Endodermal cell (in vitro differentiated cells): Measurements from ENCODE around the gene PRRC2B. TPM values are rescaled to one million over a fixed set of nuclear protein-coding genes. Genes with fewer than 3 reads are reported as not detected.

Experiments
- DNase-seq: peaks from one replicate; pipeline ENCODE4 v3.0.0-alpha.2; 2017
- H3K27ac ChIP-seq: 2 replicates; pipeline ENCODE4 v1.5.1; 2013; ENCODE audit warnings: mild to moderate bottlenecking, low read depth, low read length, moderate library complexity
- H3K27me3 ChIP-seq: 2 replicates; pipeline ENCODE4 v1.6.1; 2013; ENCODE audit warnings: mild to moderate bottlenecking, low read length, moderate library complexity; ENCODE audit not compliant: insufficient read depth, control insufficient read depth, poor library complexity, severe bottlenecking
- H3K36me3 ChIP-seq: 2 replicates; pipeline ENCODE4 v1.7.0; 2013; ENCODE audit warnings: mild to moderate bottlenecking, low read length, moderate library complexity; ENCODE audit not compliant: control insufficient read depth, insufficient read depth
- H3K4me1 ChIP-seq: one replicate; pipeline ENCODE4 v1.7.0; 2013; ENCODE audit warnings: low read length; ENCODE audit not compliant: control insufficient read depth, insufficient read depth
- H3K4me3 ChIP-seq: 2 replicates; pipeline ENCODE4 v1.5.1; 2013; ENCODE audit warnings: mild to moderate bottlenecking, low read length, moderate library complexity
- H3K9ac ChIP-seq: 2 replicates; pipeline ENCODE4 v1.6.1; 2013; ENCODE audit warnings: mild to moderate bottlenecking, low read length, moderate library complexity; ENCODE audit not compliant: poor library complexity, severe bottlenecking; ENCODE audit errors: extremely low read depth
- H3K9me3 ChIP-seq: 2 replicates; pipeline ENCODE4 v1.6.1; 2013; ENCODE audit warnings: mild to moderate bottlenecking, low read length, moderate library complexity; ENCODE audit not compliant: control insufficient read depth
- H3K27ac Mint-ChIP-seq: 2 replicates; pipeline ENCODE4 v1.8.0; 2020; ENCODE audit warnings: mixed read lengths
- H3K27me3 Mint-ChIP-seq: 2 replicates; pipeline ENCODE4 v1.8.0; 2021; ENCODE audit warnings: mild to moderate bottlenecking, mixed read lengths; ENCODE audit not compliant: insufficient read depth
- H3K36me3 Mint-ChIP-seq: 2 replicates; pipeline ENCODE4 v1.8.0; 2020; ENCODE audit warnings: low read depth, mixed read lengths
- H3K4me1 Mint-ChIP-seq: 2 replicates; pipeline ENCODE4 v1.8.0; 2020; ENCODE audit warnings: mixed read lengths
- H3K4me3 Mint-ChIP-seq: 2 replicates; pipeline ENCODE4 v1.8.0; 2020; ENCODE audit warnings: mild to moderate bottlenecking, moderate library complexity, mixed read lengths
- H3K9me3 Mint-ChIP-seq: 2 replicates; pipeline ENCODE4 v1.8.0; 2020; ENCODE audit warnings: mild to moderate bottlenecking, mixed read lengths
- WGBS, 2 experiments: methylation state at CpG; one replicate each; pipeline versions ENCODE4 v1.1.5 to v1.1.7; 2013; ENCODE audit warnings: missing lambda C conversion rate in 2 of 2, mixed read lengths in 1 of 2; ENCODE audit not compliant: insufficient coverage in 1 of 2, insufficient read length in 1 of 2; 5-methylcytosine and 5-hydroxymethylcytosine counted together
- total RNA-seq, 2 donors: library from RNA; stranded (reverse); fragmentation: NEBNext Ultra II Directional in 1 of 2; extraction: Animal tissue kit (Norgen Biotek cat#: 25700) in 1 of 2; gene quantifications; 2 replicates in 1 of 2; 3 replicates in 1 of 2; pipeline ENCODE4 v1.2.1, GENCODE V29; 2021
- TF ChIP-seq, protein P1 (sequence below): fragments of 200-600 bp; sonication (generic); conservative IDR thresholded peaks from 2 replicates; pipeline ENCODE4 v1.5.0; 2021; ENCODE audit warnings: antibody characterized with exemption, mild to moderate bottlenecking

The PRRC2B gene
- total RNA-seq, 2 donors from 2014 or later: 309 to 334 TPM

DNA sequence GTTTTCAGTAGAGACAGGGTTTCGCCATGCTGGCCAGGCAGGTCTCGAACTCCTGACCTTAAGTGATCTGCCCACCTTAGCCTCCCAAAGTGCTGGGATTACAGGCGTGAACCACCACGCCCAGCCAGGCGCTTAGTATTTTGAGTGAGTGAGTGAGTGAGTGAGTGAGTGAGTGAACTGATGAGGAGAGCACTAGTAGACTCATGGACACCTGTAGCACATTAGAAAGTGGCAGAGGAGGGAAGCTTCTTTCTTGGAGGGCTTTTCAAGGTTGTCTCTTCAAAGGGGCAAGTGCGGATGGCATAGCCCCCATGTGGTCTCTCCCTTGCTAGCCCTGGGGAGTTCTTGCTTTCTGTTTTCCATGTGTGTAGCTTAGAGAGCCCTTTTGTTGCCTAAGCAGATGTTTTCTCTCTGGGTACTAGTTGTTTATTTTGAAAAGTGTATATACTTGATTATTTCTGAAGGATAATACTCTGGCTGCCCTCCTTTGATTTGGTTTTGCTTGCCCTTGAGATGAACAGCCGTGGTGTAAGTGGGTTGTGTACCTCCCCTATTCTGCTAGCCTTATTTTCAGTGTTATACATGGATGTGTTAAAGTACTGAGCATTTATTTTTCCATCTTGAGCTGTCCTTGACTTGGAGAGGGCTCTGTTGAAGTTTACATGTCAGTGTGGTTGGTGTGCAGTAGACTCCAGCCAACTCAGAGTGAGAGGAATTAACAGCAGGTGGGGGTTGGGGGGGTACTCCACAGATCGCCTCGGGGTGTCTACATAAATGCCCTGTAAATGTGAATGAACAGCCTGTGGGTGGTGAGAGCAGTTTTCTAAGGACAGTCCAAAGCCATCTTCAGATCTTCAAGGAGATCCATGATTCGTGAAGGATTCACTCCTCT lies 35.5 kb downstream of the PRRC2B start:
- H3K4me3 ChIP-seq: no peak overlapping the region
- WGBS, 2 experiments: 86 to 97% methylated on average over 7 to 10 of the region's 10 CpGs
- H3K36me3 ChIP-seq: peaks cover 48% of the 10 kb centered on the region
- Mint-ChIP-seq H3K4me1 (peaks cover 23% of the 10 kb centered on the region), H3K27ac (peak overlapping the region; percentile 77), H3K9me3 (peaks cover 2% of the 10 kb centered on the region), H3K27me3 (no peaks in the 10 kb centered on the region), H3K4me3 (no peak overlapping the region), H3K36me3 (peaks cover 42% of the 10 kb centered on the region)
- no peak overlapping the region for H3K27ac ChIP-seq
- H3K9ac ChIP-seq: no peak overlapping the region
- no peaks in the 10 kb centered on the region for H3K9me3 ChIP-seq
- DNase-seq: no peak
- TF ChIP-seq, protein P1, sequence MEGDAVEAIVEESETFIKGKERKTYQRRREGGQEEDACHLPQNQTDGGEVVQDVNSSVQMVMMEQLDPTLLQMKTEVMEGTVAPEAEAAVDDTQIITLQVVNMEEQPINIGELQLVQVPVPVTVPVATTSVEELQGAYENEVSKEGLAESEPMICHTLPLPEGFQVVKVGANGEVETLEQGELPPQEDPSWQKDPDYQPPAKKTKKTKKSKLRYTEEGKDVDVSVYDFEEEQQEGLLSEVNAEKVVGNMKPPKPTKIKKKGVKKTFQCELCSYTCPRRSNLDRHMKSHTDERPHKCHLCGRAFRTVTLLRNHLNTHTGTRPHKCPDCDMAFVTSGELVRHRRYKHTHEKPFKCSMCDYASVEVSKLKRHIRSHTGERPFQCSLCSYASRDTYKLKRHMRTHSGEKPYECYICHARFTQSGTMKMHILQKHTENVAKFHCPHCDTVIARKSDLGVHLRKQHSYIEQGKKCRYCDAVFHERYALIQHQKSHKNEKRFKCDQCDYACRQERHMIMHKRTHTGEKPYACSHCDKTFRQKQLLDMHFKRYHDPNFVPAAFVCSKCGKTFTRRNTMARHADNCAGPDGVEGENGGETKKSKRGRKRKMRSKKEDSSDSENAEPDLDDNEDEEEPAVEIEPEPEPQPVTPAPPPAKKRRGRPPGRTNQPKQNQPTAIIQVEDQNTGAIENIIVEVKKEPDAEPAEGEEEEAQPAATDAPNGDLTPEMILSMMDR: no peak
- H3K4me1 ChIP-seq: no peaks in the 10 kb centered on the region
- no peaks in the 10 kb centered on the region for H3K27me3 ChIP-seq

DNA sequence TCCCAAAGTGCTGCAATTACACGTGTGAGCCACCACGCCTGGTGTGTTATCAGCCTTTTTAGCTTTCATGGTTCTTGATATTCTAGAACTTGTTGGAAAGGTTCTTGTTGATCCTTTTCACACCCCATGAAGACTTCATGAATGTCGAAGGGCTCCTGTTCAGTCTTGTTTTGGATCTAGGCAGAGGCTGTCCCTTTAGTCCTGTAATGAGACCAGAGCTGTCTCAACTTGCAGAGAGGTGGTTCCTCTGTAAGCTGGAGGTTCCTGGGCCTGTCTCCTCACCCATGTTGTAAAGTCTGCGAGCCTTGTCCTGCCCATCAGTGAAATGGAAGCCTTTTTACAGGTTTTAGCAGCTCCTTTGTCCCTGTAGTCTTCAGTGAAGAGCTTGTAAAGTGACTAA lies 38.2 kb downstream of the PRRC2B start:
- Histone ChIP-seq H3K9ac (no peak overlapping the region), H3K27me3 (no peaks in the 10 kb centered on the region), H3K36me3 (peaks cover 62% of the 10 kb centered on the region), H3K9me3 (no peaks in the 10 kb centered on the region), H3K4me1 (no peaks in the 10 kb centered on the region), H3K27ac (peak overlapping the region; percentile 4), H3K4me3 (no peak overlapping the region)
- Mint-ChIP-seq H3K4me3 (no peak overlapping the region), H3K9me3 (no peaks in the 10 kb centered on the region), H3K27ac (peak overlapping the region; percentile 67), H3K36me3 (peaks cover 50% of the 10 kb centered on the region), H3K4me1 (peaks cover 40% of the 10 kb centered on the region), H3K27me3 (no peaks in the 10 kb centered on the region)
- DNase-seq: no peak
- WGBS, 2 experiments: 89 to 93% methylated on average over 4 of the region's 4 CpGs
- TF ChIP-seq, protein P1: no peak

DNA sequence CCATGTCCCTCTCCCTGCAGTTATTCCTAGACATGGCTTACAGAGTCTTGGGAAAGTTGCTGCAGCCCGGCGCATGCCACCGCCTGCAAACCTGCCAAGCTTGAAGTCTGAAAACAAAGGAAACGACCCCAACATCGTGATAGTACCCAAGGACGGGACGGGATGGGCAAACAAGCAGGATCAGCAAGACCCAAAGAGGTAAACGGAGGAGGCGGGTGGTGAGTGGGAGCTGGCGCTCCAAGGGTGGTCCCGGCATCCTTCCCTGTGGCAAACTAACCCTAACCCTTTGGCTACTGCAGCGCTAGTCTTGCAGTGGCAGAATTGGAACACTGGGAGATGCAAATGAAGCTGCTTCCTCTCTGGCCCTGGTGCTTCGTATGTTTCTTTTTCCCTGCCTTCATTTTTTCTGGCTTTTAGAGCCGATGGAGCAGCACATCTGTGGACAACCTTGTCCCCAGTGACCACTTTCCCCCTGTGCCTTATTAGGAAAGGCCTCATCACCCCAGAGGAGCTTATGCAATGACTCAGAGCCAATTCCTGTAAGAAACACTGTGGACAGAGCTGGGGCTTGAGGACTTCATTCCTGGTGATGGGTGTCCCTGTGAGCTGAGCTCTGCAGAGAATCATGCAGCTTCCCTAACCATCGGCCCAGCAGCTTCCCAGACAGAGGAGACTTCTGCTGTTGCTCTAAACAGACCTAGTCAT lies 38.9 kb downstream of the PRRC2B start:
- Mint-ChIP-seq H3K4me3 (no peak overlapping the region), H3K9me3 (no peaks in the 10 kb centered on the region), H3K4me1 (peaks cover 41% of the 10 kb centered on the region), H3K36me3 (peaks cover 55% of the 10 kb centered on the region), H3K27me3 (no peaks in the 10 kb centered on the region), H3K27ac (peak overlapping the region; percentile 67)
- Histone ChIP-seq H3K27me3 (no peaks in the 10 kb centered on the region), H3K36me3 (peaks cover 68% of the 10 kb centered on the region), H3K9ac (no peak overlapping the region), H3K4me3 (no peak overlapping the region), H3K4me1 (no peaks in the 10 kb centered on the region), H3K9me3 (no peaks in the 10 kb centered on the region), H3K27ac (peak overlapping the region; percentile 64)
- DNase-seq: no peak
- WGBS, 2 experiments: 94 to 99% methylated on average over 10 to 15 of the region's 15 CpGs
- TF ChIP-seq, protein P1: no peak
